Activated CD8-positive, alpha-beta memory T cell treated with anti-CD3 and anti-CD28 coated beads, Interleukin-2, amount 50 U/mL, for 4 hours (primary cell): ENCODE results near the gene ARHGAP26.

Experiments
- DNase-seq: peaks from one replicate; pipeline ENCODE4 v3.0.0-alpha.2; 2020

ARHGAP26 gene

GRCh38 chr5:142856269-142856782, 86.1 kb downstream of the ARHGAP26 start:
- no peak for DNase-seq

GRCh38 chr5:142857405-142857804, 87.2 kb downstream of the ARHGAP26 start:
- no peak for DNase-seq

- no peak for DNase-seq
These were observed 88.9 kb downstream of the ARHGAP26 start for GRCh38 chr5:142859037-142859436.

GRCh38 chr5:142860270-142860669, 90.1 kb downstream of the ARHGAP26 start:
- no peak for DNase-seq

- no peak for DNase-seq
These were observed 90.8 kb downstream of the ARHGAP26 start for GRCh38 chr5:142861011-142861410.

- DNase-seq = no peak
These were observed 92.4 kb downstream of the ARHGAP26 start for GRCh38 chr5:142862594-142862993.

GRCh38 chr5:142863856-142864255, 93.7 kb downstream of the ARHGAP26 start:
- no peak for DNase-seq

- DNase-seq = no peak
These were observed 94.4 kb downstream of the ARHGAP26 start for GRCh38 chr5:142864290-142865260.

- no peak for DNase-seq
These were observed 95.5 kb downstream of the ARHGAP26 start for GRCh38 chr5:142865631-142866030.

- DNase-seq = peak; percentile 34
These were observed 96.5 kb downstream of the ARHGAP26 start for GRCh38 chr5:142866563-142867275.

- DNase-seq = no peak
These were observed 99.7 kb downstream of the ARHGAP26 start for GRCh38 chr5:142869886-142870285.

GRCh38 chr5:142870532-142871362, 100.6 kb downstream of the ARHGAP26 start:
- no peak for DNase-seq

GRCh38 chr5:142871363-142872193, 101.4 kb downstream of the ARHGAP26 start:
- DNase-seq = no peak

- no peak for DNase-seq
These were observed 102.0 kb downstream of the ARHGAP26 start for GRCh38 chr5:142872217-142872616.

- no peak for DNase-seq
These were observed 102.6 kb downstream of the ARHGAP26 start for GRCh38 chr5:142872795-142873194.

GRCh38 chr5:142873831-142874230, 103.7 kb downstream of the ARHGAP26 start:
- DNase-seq = no peak

- no peak for DNase-seq
These were observed 104.4 kb downstream of the ARHGAP26 start for GRCh38 chr5:142874540-142874939.

- no peak for DNase-seq
These were observed 105.8 kb downstream of the ARHGAP26 start for GRCh38 chr5:142875936-142876335.

- no peak for DNase-seq
These were observed 106.6 kb downstream of the ARHGAP26 start for GRCh38 chr5:142876817-142877216.

GRCh38 chr5:142878111-142878510, 107.9 kb downstream of the ARHGAP26 start:
- DNase-seq = no peak

GRCh38 chr5:142878638-142879037, 108.5 kb downstream of the ARHGAP26 start:
- no peak for DNase-seq
